Hypothalamus (tissue), 51 donors: ENCODE data around the gene PLEKHG5.

ENCODE experiments used
- DNase-seq, 51 donors: peaks; one replicate each; lab custom pipeline; 2025; lab: John Stamatoyannopoulos, UW

Gene PLEKHG5, protein sequence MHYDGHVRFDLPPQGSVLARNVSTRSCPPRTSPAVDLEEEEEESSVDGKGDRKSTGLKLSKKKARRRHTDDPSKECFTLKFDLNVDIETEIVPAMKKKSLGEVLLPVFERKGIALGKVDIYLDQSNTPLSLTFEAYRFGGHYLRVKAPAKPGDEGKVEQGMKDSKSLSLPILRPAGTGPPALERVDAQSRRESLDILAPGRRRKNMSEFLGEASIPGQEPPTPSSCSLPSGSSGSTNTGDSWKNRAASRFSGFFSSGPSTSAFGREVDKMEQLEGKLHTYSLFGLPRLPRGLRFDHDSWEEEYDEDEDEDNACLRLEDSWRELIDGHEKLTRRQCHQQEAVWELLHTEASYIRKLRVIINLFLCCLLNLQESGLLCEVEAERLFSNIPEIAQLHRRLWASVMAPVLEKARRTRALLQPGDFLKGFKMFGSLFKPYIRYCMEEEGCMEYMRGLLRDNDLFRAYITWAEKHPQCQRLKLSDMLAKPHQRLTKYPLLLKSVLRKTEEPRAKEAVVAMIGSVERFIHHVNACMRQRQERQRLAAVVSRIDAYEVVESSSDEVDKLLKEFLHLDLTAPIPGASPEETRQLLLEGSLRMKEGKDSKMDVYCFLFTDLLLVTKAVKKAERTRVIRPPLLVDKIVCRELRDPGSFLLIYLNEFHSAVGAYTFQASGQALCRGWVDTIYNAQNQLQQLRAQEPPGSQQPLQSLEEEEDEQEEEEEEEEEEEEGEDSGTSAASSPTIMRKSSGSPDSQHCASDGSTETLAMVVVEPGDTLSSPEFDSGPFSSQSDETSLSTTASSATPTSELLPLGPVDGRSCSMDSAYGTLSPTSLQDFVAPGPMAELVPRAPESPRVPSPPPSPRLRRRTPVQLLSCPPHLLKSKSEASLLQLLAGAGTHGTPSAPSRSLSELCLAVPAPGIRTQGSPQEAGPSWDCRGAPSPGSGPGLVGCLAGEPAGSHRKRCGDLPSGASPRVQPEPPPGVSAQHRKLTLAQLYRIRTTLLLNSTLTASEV

DNA sequence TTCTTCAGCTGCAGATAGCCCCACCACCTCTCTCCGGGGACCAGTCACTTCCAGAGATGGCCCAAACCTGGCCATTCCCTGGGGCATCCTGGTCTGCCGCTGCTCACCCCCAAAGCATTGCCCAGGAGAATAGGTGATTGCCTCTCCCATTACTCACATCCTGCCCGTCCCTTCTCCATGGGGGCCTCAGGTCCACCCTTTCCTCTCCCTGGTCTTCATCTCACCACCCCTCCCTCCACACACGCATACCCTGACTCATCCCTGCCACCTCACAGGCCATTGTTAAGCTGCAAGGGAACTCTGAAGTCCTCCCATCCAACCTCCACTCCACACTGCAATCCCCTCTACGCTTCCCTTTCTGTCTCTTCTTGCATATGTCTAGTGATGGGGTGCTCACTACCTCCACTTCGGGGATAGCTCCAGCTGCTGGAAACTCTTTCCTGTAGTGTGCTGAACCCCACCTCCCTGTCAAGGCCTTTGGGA lies at the start of gene PLEKHG5:
TSS of gene PLEKHG5 (minus strand) at position 188 of the 483 bp plus-strand sequence. CDS start 14,096 bp downstream, outside the sequence.
- no peak for DNase-seq

- DNase-seq, result no peak
These were observed 47.5 kb upstream of the PLEKHG5 start for GRCh38 chr1:6538956-6539355.

GRCh38 chr1:6536291-6536690 lies 44.8 kb upstream of the PLEKHG5 start:
- no peak for DNase-seq

DNA sequence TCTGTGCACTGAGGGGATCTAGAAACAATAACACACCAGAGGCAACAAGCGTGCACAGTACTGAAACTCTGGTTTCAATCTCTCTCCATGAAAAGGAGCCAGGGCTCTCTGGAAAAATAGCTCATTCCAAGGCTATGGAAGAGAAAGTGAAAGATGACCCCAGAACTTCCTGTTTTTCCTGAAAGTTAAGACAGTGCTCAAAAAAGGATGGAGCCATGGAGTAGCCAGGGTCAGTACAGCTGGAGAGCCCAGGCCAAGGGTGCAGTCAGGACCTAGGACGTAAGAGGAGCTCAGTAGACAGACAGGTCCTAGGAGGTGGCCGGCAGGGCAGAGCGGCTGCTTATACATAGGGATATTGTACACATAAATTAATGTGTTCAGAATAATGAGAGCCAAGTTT lies 43.7 kb upstream of the PLEKHG5 start:
- DNase-seq, result no peak

- no peak for DNase-seq
These were observed 42.9 kb upstream of the PLEKHG5 start for GRCh38 chr1:6534248-6534822.

- DNase-seq, result no peak
These were observed 40.5 kb upstream of the PLEKHG5 start for GRCh38 chr1:6531996-6532395.

GRCh38 chr1:6530504-6531160 lies 39.2 kb upstream of the PLEKHG5 start:
- no peak for DNase-seq

DNA sequence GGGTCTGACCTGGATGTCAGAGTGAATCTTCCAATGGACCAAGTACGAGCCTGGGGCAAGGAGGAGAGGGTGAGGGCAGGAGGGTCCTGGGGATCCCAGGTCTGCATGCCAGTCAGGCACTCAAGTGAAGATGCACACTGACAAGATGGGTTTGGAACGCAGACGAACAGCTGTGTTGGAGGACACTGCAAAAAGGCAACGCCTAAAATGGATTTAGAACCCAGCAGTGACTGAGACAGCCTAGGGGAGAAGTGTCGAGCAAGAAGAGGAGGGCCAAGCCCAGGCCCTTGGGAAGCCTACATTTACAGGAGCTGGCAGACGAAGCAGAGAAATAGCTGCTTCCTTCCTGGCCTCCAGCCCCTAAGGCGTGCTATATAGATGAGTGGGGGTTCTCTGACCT lies 37.0 kb upstream of the PLEKHG5 start:
- no peak for DNase-seq

DNA sequence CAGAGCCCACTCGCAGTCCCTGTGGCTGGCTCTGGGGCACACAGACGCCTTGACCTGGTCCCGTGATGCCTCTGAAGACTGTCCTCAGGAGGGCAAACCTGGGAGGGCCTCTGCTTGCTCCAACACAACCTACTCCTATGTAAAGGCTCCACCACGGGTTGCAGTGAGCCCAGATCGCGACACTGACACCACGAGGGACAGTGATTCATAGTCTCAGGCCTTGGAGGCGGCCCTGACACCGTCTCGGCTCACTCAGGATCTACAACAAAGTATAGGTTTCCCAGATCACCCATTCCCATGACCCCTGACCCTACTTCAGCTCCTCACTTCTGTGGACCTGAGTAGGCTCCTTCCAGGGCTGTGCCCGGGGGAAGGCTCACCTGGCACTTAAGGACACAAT lies 34.8 kb upstream of the PLEKHG5 start:
- no peak for DNase-seq

DNA sequence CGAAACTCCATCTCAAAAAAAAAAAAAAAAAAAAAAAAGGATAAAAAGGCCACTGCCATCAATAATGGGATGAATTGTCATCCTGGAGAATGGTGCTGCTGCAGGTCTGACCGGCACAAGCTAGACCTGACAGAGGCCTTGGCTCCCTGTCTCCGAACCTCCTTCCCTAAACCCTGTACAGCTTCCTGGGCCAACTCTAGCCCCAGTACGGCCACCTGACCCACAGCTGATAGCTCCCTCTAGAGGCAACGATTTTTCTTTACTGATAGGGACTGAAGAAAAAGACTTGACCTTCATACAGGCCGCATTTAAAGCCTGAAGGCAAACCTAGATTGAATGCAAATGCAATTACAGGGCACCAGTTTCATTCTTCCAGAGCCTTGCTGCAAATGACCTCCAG lies 32.1 kb upstream of the PLEKHG5 start:
- DNase-seq, result peak in 1 of 51 donors; percentile 15

DNA sequence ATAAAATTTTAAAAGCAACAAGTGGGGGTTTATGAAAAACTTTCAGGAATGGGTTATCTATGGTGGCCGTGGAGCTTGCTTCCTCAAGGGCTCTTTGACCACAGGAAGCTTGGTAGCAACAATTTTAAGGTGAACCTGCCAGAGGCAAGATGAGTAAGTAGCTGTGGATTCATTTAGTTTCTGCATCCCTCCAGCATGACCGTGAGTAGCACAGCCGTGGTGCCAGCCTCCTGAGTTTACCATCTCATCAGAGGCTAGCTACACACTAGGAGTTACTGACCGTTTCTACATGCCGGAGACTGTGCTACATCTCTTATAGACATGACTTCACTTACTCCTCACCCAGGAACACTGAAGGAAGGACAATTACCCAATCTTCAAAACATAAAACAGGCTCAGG lies 30.1 kb upstream of the PLEKHG5 start:
- no peak for DNase-seq

DNA sequence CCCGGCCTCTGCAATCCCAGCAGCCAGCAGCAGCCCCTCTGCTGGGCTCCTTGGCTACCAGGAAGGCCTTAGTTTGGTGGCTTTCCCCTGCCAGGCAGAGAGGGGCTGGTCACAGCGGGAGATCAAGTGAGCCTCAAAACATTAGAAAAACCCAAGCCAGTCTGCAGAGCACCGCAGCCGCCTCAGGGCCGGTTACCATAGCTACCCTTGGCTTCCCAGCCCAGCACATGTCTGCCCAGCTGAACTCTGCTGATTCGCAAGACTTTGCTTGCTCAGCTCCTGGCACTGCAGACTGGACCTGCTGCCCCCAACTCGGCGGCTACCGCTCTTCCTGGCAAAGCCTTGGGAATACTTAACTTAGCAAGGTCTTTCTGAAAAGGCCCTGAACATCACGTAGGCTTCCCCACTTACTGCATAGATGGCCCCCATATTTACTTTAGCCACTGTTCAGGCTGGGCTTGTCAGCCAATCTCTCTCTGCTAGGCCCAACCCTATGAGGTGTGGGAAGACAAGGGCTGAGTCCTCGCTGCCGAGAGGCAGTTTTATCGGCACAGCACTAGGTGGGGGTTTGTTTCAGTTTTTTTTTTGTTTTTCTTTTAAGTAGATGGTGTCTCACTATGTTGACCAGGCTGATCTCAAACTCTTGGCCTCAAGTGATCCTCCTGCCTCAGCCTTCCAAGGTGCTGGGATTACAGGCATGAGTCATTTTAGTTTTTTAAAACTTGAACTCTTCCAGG lies 28.6 kb upstream of the PLEKHG5 start:
- peak in 35 of 51 donors; percentile 23 to 81 (median 56) for DNase-seq

DNA sequence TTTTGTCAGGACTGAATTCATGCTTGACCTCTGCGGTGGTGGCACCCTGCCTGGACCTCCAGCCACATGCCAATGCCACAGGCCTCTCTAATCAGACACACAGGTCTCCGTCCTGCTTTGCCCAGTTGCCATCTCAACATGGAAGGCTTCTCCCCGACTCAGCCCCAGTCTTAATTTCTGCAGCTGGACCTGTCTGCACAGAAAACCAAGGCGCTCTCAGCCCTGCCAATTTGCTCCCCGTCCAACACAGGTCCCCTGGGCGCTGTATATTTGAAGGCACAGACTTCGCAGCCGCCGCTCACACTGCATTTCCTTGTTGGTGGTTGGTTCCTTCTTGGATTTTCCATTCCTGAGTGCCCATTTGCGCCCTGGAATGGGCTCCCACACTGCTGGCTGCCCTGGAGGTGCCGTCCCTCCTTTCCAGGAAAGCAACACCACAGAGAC lies 28.0 kb upstream of the PLEKHG5 start:
- no peak for DNase-seq

DNA sequence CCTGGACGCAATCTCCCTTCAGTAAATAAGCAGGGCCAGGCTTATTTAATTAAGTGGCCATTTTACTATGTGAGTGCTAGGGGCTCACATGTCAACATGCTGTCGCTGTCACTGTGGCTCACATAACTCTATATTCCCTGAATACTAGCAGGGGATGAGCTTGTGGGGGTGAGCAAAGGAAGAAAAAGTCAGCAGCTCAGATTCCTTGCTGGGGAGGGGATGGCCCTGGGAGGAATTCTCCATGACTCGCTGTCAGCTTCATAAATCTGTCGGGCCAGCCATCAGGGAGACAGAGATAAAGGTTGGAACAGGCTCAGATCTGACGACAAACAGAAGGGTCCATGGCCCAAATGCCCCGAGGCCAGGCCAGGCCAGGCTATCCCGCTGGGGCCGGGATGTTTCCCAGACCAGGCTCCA lies 26.0 kb upstream of the PLEKHG5 start:
- DNase-seq, result no peak

DNA sequence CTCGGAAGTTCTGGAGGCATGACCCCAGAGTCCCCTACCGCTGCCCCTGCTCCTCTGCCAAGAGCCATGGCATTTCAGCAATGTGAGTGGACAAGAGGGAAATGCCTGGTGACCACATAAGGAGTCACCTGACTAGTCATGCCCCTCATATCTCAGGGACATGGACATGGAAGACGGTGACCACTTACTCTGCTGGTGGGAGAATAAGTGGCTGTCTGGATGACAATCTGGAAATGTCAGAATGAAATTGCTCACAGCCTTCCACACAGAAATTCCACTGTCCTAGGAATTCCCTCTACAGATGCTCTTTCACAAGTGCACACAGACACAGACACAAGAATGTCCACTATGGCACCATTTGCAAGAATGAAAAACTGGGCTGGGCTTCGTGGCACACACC lies 24.3 kb upstream of the PLEKHG5 start:
- DNase-seq, result no peak

GRCh38 chr1:6513320-6513801 lies 21.9 kb upstream of the PLEKHG5 start:
- peak in 5 of 51 donors; percentile 14 to 46 (median 37) for DNase-seq

- no peak for DNase-seq
These were observed 21.4 kb upstream of the PLEKHG5 start for GRCh38 chr1:6512908-6513280.

DNA sequence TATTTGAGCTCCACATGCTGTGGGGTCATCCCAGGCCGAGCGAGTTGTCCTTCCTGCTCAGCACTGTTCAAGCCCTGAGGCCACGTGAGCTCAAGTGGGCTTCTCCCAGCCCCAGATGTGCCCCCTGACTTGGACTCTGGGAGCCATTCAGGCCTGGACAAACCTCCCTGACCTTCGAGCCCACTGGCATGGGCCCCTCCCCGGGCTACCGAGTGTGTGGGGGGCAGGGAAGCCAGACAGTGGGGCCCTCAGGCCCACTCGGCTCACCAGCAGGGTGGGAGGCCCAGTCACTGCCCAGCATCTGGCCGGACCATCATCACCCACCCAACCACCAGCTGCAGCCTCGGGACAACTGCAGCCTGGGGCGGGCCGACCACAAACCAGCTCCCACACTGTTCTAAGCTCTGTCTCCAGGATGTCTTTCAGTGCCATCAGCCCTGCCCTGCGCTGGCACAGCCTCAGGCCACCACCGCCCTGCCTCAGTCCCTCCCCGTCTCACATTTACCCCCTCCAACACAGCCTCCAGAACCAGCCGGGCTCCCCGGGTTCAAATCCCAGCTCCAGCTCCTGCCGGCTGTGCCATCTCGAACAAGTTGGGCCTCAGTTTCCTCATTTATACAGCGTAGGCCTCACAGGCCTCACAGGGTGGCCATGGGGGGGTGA lies 20.9 kb upstream of the PLEKHG5 start:
- no peak for DNase-seq
